GM19025 (cell line): ENCODE measurements around the gene OR2C1.

Experiments
- ATAC-seq: cut with Tn5 transposase; IDR thresholded peaks from one replicate; pipeline ENCODE4 v1.9.1; 2021; ENCODE audit warnings: mild to moderate bottlenecking, low read depth, moderate library complexity; ENCODE audit not compliant: unreplicated experiment

The OR2C1 gene

DNA sequence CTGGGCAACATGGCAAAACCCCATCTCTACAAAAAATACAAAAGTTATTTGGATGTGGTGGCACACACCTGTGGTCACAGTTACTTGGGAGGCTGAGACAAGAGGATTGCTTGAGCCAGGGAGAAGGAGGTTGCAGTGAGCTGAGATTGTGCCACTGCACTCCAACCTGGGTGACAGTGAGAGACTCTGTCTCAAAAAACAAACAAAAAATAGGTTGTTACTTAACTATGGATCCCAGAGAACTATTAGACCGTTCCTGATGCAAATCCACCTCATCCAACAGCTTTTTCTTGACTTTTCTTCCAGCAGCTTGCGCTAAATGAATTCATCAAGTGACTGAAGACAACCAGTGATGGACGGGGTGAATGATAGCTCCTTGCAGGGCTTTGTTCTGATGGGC, at the start of gene OR2C1:
Gene OR2C1 (plus strand): TSS at position 301 of the 400 bp plus-strand sequence. CDS start 52 bp downstream, at position 353.
- no peak for ATAC-seq

- ATAC-seq = no peak
Measured at GRCh38 chr16:3306078-3306477, 49.6 kb upstream of the OR2C1 start.

- ATAC-seq = no peak
Measured at GRCh38 chr16:3311496-3311895, 44.2 kb upstream of the OR2C1 start.

DNA sequence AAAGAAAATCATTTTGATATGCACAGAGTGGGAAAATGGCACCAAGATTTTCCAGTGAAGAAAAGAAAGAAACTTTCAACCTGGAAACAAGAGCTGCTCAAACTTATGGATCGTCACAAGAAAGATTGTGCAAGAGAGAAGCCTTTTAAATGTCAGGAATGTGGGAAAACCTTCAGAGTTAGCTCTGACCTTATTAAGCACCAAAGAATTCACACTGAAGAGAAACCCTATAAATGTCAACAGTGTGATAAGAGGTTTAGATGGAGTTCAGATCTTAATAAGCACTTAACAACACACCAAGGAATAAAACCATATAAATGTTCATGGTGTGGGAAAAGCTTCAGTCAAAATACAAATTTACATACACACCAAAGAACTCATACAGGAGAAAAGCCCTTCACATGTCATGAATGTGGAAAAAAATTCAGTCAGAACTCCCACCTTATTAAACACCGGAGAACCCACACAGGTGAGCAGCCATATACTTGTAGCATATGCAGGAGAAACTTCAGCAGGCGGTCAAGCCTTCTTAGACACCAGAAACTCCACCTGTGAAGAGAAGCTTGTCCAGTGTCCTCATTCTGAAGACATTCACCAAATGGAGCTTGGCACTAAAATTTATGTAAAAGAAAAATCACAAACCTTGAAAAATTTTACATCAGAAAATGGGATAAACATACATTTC, 38.2 kb upstream of the OR2C1 start:
- ATAC-seq = no peak

DNA sequence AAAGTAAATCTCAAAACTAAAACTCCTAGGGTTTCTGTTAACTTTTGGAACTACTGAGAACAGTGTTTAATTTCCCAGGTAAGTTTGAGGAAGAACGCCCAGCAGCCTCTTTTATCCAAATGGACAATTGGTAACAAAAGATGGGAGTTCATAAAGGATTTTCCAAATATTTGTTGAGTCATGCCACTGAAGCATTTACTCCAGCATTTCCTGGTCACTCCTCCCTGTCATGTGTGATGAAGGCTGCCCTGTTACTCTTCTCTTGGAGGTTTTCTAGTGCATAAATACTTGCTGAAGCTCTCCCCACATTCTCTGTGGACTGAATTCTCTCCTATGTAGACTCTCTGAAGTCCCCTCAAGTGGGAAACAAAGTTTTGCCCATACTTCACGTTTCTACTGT, 33.9 kb upstream of the OR2C1 start:
- no peak for ATAC-seq

- ATAC-seq = no peak
Measured at GRCh38 chr16:3327514-3327913, 28.2 kb upstream of the OR2C1 start.

DNA sequence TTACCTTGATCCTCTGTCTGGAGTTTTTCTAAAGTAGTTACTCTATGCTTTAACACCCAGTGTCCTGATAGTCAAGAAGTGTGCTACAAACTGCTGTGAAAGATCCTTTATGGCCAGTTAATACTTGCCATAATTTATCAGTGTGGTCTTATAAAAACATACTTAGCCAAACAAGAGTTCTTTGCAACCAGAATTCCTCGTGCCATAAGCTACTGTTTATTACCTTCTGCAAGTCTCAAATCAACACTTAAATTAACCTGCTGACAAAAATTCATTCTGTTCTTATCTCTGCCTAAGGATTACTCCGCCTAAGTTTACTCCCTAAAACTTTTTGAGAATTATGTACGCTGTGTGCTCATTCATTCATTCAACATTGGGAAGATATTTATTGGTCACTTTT, 27.6 kb upstream of the OR2C1 start:
- no peak for ATAC-seq

DNA sequence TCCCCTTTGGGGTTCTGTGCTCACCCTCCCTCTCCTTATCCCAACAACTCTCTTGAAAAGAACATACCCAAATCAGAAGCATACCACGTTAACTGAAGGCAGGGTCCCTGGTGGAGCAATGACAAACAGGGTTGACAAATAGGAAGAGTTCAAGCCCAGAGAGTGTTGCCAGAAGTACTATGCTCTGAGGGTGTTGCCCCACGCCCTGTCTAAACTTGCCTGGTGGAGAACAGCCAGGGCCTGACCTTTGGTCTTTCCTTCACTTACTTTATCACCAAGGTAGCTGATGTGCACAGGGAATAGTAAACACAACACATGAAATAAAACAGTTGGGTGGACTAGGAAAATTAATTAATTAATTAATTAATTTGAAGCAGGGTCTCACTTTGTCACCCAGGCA, 27.0 kb upstream of the OR2C1 start:
- no peak for ATAC-seq

- no peak for ATAC-seq
Measured at GRCh38 chr16:3346041-3346440, 9.6 kb upstream of the OR2C1 start.

DNA sequence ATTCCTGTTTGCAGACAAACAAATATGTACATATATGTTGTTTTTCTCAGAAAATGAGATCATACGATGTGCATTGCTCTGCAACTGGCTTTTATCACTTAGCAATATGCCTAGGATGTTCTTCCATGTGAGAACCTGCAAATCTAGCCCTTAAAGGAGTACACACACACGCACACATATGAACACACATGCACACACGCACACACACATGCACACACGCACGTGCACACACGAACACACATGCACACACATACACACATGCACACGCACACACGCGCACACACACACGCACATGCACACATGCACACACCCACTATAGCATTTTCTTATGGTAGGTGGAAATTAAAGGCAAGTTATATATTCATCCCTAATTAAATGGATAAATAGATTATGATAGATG, 8.1 kb upstream of the OR2C1 start:
- ATAC-seq = no peak

DNA sequence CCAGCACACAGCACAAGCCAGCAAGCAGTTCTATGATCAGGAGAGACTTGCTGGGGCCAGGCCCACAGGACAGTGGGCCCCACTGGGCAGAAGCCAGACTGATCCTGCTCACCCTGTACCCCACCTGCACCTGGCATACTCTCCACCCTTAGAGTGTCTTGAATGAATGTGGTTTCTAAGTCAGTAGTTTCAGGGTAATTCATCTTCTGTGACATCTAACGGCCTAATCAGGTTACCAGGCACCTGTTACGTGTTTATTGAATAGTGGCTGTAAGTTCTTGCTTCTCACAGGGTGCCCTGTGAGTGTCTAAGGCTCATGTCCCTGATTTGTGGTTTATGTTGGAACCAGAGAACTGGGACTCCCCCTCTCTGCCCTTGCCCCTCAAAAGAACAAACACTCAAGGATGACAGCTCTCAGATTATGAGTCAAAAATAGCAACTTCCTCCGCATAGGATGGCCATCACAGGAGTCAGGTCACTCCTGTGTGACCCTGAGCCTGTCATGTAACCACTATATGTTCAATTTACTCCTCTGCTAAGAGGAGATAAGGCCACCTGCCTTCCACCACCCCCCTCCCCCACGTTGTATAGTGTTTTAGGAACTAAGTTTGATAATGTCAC, 7.0 kb upstream of the OR2C1 start:
- no peak for ATAC-seq

GRCh38 chr16:3349175-3349574, 6.5 kb upstream of the OR2C1 start:
- no peak for ATAC-seq

DNA sequence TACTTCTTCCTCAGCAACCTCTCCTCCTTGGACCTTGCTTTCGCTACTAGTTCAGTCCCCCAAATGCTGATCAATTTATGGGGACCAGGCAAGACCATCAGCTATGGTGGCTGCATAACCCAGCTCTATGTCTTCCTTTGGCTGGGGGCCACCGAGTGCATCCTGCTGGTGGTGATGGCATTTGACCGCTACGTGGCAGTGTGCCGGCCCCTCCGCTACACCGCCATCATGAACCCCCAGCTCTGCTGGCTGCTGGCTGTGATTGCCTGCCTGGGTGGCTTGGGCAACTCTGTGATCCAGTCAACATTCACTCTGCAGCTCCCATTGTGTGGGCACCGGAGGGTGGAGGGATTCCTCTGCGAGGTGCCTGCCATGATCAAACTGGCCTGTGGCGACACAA, 429 bp downstream of the OR2C1 start:
- ATAC-seq = no peak

DNA sequence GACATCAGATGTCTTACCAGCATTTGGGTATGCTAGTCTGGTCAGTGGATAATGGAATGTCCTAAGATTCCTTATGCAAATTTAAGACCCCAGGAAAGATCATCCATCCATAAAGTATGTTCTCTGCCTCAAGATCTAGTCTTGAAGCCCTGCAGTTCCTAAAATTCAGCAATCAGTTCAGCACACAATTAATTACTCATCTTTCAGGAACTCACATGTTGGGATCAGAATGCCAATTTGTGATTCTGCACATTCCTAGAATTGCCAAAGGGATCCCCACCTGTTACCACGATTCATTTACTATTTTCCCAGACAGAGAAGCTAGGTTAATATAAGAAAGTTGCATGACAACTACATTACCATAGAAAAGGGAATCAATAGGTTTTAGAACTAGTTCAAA, 3.2 kb downstream of the OR2C1 start:
- ATAC-seq = no peak

- ATAC-seq = no peak
Measured at GRCh38 chr16:3362931-3363330, 7.2 kb downstream of the OR2C1 start.

DNA sequence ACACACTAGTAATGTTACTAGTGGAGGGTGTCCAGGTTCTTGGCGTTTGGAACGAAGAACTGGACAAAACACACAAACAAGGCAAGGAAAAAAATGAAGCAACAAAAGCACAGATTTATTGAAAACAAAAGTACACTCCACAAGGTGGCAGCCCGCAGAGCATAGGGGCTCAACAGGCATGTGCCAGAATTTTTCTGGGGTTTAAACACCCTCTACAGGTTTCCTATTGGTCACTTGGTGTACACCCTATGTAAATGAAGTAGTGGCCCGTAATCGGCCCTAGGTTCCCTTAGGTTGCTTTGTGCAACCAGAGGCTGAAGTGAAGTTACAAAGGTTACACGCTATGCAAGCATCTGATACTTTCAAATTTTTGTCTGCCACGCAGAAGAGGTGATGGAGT, 8.1 kb downstream of the OR2C1 start:
- ATAC-seq = no peak

- no peak for ATAC-seq
Measured at GRCh38 chr16:3364774-3365427, 9.2 kb downstream of the OR2C1 start.

GRCh38 chr16:3369073-3369472, 13.4 kb downstream of the OR2C1 start:
- ATAC-seq = no peak

DNA sequence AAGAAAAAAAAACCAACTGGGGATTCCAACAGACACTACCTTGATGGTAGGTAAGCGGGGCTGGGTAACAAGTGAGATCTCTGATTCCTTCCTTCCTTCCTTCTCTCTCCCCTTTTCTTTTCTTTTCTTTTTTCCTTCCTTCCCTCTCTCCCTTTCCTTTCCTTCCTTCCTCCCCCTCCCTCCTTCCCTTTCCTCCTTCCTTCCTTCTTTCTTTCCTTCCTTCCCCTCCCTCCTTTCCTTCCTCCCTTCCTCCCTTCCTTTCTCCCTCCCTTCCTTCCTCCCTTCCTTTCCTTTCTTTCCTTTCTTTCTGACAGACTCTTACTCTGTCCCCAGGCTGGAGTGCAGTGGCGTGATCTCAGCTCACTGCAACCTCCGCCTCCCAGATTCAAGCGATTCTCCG, 20.0 kb downstream of the OR2C1 start:
- ATAC-seq = no peak

DNA sequence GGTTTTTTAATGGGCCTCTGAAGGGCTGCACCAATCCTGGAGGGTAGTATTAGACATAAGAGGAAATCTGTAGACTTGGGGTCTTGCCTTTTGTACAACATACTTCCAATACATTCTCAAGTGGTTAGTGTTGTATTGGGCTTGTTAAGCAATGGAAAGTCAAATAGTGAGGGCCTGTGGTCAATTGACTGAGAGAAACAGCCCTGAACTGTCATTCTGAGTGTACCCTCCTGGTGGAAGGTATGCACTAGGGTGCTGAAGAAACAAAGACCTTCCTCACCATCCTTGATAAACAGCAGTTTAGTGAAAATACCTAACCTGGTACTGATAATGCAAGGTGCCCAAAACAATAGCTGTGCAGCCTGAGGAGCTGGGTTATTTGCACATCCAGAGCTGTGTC, 22.2 kb downstream of the OR2C1 start:
- ATAC-seq = no peak

DNA sequence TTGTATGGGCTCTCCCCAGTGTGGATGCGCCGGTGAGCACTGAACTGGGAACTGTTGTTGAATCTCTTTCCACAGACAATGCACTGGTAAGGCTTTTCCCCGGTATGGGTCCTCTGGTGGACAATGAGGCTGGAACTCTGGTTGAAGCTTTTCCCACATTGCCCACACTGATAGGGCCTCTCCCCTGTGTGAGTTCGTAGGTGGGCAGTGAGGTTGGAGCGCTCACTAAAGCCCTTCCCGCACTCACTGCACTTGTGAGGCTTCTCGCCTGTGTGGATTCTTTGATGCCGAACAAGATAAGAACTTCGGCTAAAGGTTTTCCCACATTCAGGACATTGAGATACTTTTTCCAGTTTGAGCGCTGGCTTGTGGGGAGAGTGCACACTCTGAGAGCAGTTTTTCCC, 27.4 kb downstream of the OR2C1 start:
- no peak for ATAC-seq

DNA sequence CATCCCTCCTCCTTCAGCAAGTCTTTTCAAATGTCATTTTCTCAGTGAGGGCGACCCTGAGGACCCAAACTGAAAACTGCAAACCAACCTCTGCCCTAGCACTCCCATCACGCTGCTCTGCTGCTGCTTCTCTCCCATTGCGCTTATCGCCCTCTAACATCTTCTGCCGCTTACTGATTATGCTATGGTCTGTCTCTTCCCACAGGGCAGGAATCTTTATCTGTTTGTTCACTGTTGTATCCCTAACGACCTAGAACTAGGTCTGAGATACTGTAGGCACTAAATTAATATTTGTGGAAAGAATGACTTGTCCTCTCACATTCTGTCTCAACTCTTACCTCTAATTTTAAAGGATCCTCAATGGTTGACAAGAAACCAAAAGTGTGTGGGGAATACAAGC, 32.6 kb downstream of the OR2C1 start:
- ATAC-seq = no peak
